Spinal cord (tissue), 10 donors: ENCODE results near the gene DDX43. TPM values are rescaled to one million over a fixed set of nuclear protein-coding genes. Genes with fewer than 3 reads are reported as not detected.
A peak's percentile ranks its signal among the peaks of the same experiment; 100 is the strongest.
"Not testable (repeated sequence)": the region's sequence is repeated elsewhere in the genome, so short reads cannot be mapped to it uniquely, and the experiment has no call there.

ENCODE experiments used
- DNase-seq, 6 donors: peaks; one replicate each; pipeline versions ENCODE4 v3.0.0 to v3.0.0-alpha.2; 2013 to 2015; ENCODE audit warnings: low spot score in 6 of 6, low read depth in 4 of 6
- H3K27ac ChIP-seq: one replicate; pipeline ENCODE4 v1.5.1; 2013; ENCODE audit warnings: low read depth, low read length, control low read depth
- H3K27me3 ChIP-seq: one replicate; pipeline ENCODE4 v1.6.1; 2013; ENCODE audit warnings: low read length; ENCODE audit not compliant: control insufficient read depth, insufficient read depth
- H3K36me3 ChIP-seq: one replicate; pipeline ENCODE4 v1.6.1; 2013; ENCODE audit warnings: low read length; ENCODE audit not compliant: control insufficient read depth, insufficient read depth
- H3K4me1 ChIP-seq: one replicate; pipeline ENCODE4 v1.6.1; 2013; ENCODE audit warnings: low read length; ENCODE audit not compliant: control insufficient read depth, insufficient read depth
- H3K4me3 ChIP-seq: one replicate; pipeline ENCODE4 v1.5.1; 2013; ENCODE audit warnings: low read depth, low read length, control low read depth
- H3K9me3 ChIP-seq: one replicate; pipeline ENCODE4 v1.6.1; 2013; ENCODE audit warnings: low read length; ENCODE audit not compliant: control insufficient read depth, insufficient read depth
- WGBS: methylation state at CpG from one replicate; pipeline ENCODE4 v1.1.5; 2013; ENCODE audit warnings: missing lambda C conversion rate; ENCODE audit not compliant: insufficient coverage; 5-methylcytosine and 5-hydroxymethylcytosine counted together
- polyA plus RNA-seq, 2 donors: library from polyadenylated mRNA; unstranded; fragments of 120-200 nt; gene quantifications; one replicate each; pipeline ENCODE4 v1.2.1, GENCODE V29; 2013; ENCODE audit not compliant: insufficient read length in 2 of 2
- total RNA-seq, 2 donors: library from RNA; depleted of rRNA in 1 of 2; stranded (reverse); fragments of 120-200 nt in 1 of 2; fragments of >200 nt in 1 of 2; gene quantifications; one replicate each; pipeline versions ENCODE4 v1.2.3 to v1.2.4, GENCODE V29; 2013 to 2014
- donor health status: healthy.

DDX43 gene
- total and polyA plus RNA-seq, 4 donors, result 0.59 to 1.5 (median 0.82) TPM

DNA sequence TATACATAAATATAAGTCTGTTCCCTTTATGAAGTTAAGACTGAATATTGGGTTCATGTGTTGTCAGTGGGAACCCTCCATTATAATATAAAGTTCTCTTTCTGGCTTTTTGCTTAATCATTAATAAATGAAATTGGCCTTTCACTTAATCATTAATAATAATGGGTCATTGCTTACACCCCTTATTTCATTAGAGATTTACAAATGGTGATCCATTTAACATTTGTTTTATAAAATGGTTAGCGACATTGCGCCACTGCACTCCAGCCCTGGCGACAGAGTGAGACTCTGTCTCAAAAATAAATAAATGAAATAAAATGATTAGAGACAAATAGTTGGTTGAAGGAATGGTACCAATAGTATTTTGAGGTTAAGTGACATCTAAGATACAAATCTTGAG is 18.5 kb downstream of the DDX43 start:
- whole genome bisulfite sequencing, result no CpG with 5 or more reads among the region's 3 CpGs

DNA sequence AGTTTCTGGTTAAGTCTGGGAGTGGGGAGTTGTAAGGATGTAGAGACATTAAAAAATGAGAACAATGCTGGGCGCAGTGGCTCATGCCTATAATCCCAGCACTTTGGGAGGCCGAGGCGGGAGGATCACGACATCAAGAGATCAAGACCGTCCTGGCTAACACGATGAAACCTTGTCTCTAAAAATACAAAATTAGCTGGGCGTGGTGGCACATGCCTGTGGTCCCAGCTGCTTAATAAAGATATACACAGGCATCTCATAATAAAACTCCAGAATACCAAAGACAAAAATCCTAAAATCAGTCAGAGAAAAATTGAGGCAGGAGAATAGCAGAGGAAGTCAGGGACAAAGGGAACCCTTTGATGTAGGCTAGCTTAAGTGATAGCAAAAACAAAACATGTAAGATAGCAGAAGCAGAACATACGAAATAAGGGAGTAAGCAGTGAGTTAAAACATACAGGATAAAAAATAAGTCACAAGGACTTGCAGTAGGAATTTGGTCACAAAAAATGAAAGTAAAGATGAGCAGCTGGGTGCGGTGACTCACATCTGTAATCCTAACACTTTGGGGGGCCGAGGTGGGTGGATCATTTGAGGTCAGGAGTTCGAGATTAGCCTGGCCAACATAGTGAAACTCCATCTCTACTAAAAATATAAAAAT is 23.6 kb downstream of the DDX43 start:
- Histone ChIP-seq H3K9me3 (no peaks in the 10 kb centered on the region), H3K4me3 (no peak overlapping the region), H3K27me3 (no peaks in the 10 kb centered on the region), H3K4me1 (no peaks in the 10 kb centered on the region), H3K36me3 (no peaks in the 10 kb centered on the region), H3K27ac (no peak overlapping the region)
- no peak for DNase-seq
- 95% methylated on average over 6 of the region's 11 CpGs for WGBS

More for the DNA sequence above, 18.5 kb downstream of the DDX43 start:
- no peaks in the 10 kb centered on the region for H3K9me3 ChIP-seq
- no peaks in the 10 kb centered on the region for H3K36me3 ChIP-seq
- DNase-seq, result no peak
- H3K4me3 ChIP-seq, result no peak overlapping the region
- H3K4me1 ChIP-seq, result no peaks in the 10 kb centered on the region
- no peaks in the 10 kb centered on the region for H3K27me3 ChIP-seq
- H3K27ac ChIP-seq, result no peak overlapping the region

DNA sequence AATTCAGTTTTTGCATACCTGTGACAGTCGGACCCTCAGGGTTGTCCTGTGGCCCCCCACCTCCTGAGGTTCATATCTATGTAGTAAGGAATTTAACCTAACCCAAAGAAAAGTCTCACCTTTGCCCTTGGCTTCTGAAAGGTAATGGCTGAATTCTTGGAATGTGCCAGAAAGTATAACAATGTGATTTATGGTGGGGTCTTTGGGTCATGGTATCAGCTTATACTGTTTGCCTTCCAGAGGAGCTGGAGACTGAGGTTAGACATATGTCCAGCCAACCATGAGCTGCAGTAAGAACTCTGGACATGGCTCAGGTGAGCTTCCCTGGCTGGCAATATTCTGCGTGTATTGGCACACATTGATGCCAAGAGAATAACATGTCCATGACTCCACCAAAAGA is 26.9 kb downstream of the DDX43 start:
- no peaks in the 10 kb centered on the region for H3K36me3 ChIP-seq
- H3K9me3 ChIP-seq, result no peaks in the 10 kb centered on the region
- no peaks in the 10 kb centered on the region for H3K27me3 ChIP-seq
- H3K27ac ChIP-seq, result no peak overlapping the region
- 100% methylated on average over 1 of the region's 2 CpGs for WGBS
- no peaks in the 10 kb centered on the region for H3K4me1 ChIP-seq
- H3K4me3 ChIP-seq, result no peak overlapping the region
- no peak for DNase-seq

DNA sequence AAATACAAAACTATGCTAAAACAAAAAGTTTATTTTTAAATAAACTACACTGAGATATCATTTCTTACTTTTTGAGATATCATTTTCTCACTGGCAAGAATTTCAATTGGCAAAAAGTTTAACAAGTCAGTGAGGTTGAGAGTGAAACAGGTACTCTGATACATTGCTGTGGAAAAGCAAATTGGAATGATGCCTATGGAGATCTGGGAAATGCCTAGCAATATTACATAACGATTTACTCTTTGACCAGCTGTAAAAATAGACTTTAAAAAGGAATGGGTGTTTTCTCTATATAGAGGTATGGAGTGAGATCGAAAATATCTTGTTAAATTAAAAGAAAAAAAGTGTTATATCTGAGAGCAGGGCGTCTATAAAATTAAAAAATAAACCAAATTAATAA is 40.6 kb downstream of the DDX43 start:
- Histone ChIP-seq H3K36me3 (no peaks in the 10 kb centered on the region), H3K27me3 (no peaks in the 10 kb centered on the region), H3K4me1 (no peaks in the 10 kb centered on the region), H3K4me3 (no peak overlapping the region), H3K27ac (no peak overlapping the region), H3K9me3 (no peaks in the 10 kb centered on the region)
- WGBS, result no CpG with 5 or more reads among the region's 3 CpGs
- DNase-seq, result no peak

DNA sequence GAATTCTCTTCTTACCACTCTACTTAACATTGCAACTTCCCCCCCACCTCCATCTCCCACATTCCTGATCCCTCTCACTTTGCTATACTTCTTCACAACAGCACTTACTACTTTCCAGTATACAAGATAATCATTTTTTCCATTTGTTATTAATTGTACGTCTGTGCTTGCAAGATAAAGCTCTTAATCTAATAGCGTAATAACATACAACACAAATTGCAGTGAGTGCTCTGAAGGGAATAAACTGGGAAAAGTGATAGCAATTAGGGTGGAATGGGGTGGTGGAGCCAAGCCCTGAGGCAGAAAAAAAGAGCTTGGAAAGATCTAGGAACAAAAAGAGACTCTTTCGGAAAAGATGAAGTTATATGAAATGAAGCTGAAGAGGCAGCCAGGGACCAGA is 48.9 kb downstream of the DDX43 start:
- no peak overlapping the region for H3K27ac ChIP-seq
- no peaks in the 10 kb centered on the region for H3K4me1 ChIP-seq
- peak in 1 of 6 donors; percentile 18 for DNase-seq
- H3K36me3 ChIP-seq, result no peaks in the 10 kb centered on the region
- no peak overlapping the region for H3K4me3 ChIP-seq
- H3K9me3 ChIP-seq, result no peaks in the 10 kb centered on the region
- no peaks in the 10 kb centered on the region for H3K27me3 ChIP-seq
- WGBS, result 100% methylated on average over 1 of the region's 3 CpGs

DNA sequence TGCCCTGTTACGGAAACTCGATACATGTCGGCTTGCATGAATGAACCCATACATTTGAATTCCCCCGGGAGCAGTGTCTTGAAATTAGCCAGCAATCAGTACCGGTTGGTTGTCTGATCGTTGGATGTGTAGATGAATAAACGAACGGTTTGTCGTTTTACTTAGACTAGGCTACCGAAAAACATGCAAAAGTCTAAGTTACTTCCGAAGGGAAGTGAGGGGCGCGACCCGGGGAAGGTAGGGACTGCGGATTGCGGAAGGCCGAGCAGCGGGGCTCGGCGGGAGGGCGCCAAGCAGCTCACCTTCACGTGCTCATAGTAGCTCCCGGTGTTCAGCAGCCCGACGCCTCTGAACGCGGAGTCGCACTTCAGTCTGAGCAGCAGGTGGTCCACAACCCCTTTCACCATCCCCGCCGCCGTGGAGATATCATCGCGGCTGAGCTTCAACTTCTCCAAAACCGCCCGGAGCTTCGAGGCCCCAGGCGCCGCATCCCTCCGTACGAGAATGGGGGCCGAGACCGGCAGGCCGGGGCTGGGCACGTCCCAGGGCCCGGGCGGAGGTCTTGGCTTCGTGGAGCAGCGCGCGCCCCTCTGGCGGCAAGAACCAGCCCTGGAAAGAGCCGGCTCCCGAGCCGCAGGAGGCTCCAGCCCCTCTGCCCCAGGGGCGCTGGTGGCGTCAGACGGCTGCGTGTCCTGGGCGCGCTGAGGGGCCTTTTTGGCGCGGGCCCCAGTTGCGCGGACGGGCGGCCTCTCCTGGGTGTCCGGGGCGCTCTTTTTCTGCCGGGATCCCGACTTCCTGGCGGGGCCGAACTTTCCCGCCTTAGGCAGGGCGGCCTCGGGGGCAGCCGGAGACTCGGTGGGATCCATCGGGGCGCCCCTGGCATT is 56.8 kb downstream of the DDX43 start:
- H3K27ac ChIP-seq, result peak overlapping the region; percentile 78
- peak overlapping the region; percentile 56 for H3K4me3 ChIP-seq
- DNase-seq, result peak in 5 of 6 donors; percentile 7 to 75 (median 11)
- H3K9me3 ChIP-seq, result no peaks in the 10 kb centered on the region
- H3K36me3 ChIP-seq, result no peaks in the 10 kb centered on the region
- H3K4me1 ChIP-seq, result peaks cover 16% of the 10 kb centered on the region
- 3% methylated on average over 77 of the region's 79 CpGs for WGBS
- peaks cover 12% of the 10 kb centered on the region for H3K27me3 ChIP-seq

DNA sequence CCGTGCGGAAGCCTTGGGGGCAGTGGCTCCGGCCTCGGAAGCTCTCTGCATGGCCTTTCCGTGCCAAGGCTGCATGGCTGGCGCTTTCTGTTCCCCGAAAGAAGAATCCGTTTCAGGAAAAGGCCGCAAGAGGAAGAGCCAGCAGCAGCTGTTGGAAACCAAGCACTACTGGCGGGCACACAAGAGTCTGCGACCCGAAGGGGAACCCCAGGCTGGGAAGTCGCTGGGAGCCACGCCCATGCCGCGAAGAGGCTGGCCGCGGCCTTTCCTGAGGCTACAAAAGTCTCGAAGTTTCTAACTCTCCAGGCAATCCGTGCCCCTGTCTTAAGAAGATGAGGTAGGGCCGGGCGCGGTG is 57.5 kb downstream of the DDX43 start, which contains the start of gene CGAS:
CGAS (minus strand) TSS at position 191 of the 355 bp plus-strand sequence; CDS start at position 75, 116 bp downstream.
- peak within 1 kb of the TSS; percentile 78 for H3K27ac ChIP-seq

DNA sequence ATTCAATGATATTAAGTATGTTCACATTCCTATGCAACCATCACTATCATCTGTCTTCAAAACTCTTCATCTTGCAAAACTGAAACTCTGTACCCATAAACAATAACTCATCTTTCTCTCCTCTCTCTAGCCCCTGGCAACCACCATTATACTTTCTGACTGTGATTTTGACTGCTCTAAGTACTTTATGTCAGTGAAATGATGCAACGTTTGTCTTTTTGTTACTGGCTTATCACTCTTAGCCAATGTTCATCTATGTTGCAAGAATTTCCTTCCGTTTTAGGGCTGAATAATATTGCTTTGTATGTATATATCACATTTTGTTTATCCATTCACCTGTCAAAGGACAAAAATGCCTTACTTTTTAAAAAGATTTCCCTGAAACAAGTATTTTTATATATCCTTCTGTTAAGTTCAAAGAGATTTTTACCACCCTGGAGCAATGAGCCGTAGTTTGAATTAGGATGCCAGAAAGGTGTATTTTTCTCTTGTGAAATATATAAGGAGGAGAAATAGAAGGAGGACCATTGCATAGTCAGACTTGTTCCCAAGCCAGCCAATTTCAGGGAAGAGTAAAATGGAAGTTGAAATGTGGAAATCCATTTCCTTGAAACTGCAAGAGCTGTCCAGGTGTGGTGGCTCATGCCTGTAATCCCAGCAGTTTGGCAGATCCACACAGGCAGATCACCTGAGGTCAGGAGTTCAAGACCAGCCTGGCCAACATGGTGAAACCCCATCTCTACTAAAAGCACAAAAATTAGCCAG is 61.4 kb downstream of the DDX43 start:
- H3K4me3 ChIP-seq, result no peak overlapping the region
- H3K27ac ChIP-seq, result no peak overlapping the region
- peaks cover 27% of the 10 kb centered on the region for H3K4me1 ChIP-seq
- 100% methylated on average over 1 of the region's 3 CpGs for WGBS
- H3K9me3 ChIP-seq, result no peaks in the 10 kb centered on the region
- H3K27me3 ChIP-seq, result peaks cover 9% of the 10 kb centered on the region
- DNase-seq, result no peak
- H3K36me3 ChIP-seq, result no peaks in the 10 kb centered on the region

More for the DNA sequence above, 57.5 kb downstream of the DDX43 start, which contains the start of gene CGAS:
- Histone ChIP-seq H3K36me3 (no peaks in the 10 kb centered on the region), H3K4me1 (peaks cover 16% of the 10 kb centered on the region), H3K4me3 (peak within 1 kb of the TSS; percentile 56), H3K9me3 (no peaks in the 10 kb centered on the region), H3K27me3 (peaks cover 12% of the 10 kb centered on the region)
- peak in 4 of 6 donors; percentile 7 to 45 (median 15) for DNase-seq
- WGBS, result 16% methylated on average over 23 of the region's 23 CpGs

DNA sequence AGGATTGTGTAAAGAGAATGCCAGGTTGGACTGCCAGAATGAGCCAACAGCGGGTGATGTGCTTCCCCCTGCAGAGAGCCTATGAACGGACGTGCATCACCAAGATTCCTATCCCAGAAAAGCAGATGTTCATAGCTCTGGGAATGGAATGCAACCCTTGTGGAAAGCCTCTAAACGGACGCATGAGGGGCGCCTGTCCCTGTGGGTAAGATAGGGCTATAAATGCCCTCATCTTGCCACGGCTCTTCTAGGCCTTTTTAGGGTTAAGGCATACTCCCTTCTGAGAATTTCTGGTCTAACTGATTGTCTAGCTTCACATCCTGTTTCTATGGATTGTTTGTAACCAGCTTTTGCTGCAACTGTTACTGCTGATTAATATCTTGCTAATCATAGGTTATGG is 64.8 kb downstream of the DDX43 start:
- not testable (repeated sequence) for H3K27me3 ChIP-seq, H3K36me3 ChIP-seq, H3K9me3 ChIP-seq, H3K4me3 ChIP-seq, DNase-seq
- WGBS, result 45% methylated on average over 5 of the region's 7 CpGs
- Histone ChIP-seq H3K4me1 (peaks cover 24% of the 10 kb centered on the region), H3K27ac (peak overlapping the region; percentile 15)
